KMS-11 (cell line): ENCODE results near the gene SYNPR.

Source experiments
- H2AFZ ChIP-seq: fragments of 200-600 bp; sonication (generic); 2 replicates; pipeline ENCODE4 v1.6.1; 2016; ENCODE audit warnings: antibody characterized with exemption, mixed run types, low read depth
- H3K27ac ChIP-seq: fragments of 200-600 bp; sonication (generic); 2 replicates; pipeline ENCODE4 v1.6.1; 2016; ENCODE audit warnings: mild to moderate bottlenecking, mixed run types
- H3K27me3 ChIP-seq: fragments of 200-600 bp; sonication (generic); 2 replicates; pipeline ENCODE4 v1.6.1; 2017; ENCODE audit warnings: mild to moderate bottlenecking, low read depth, mixed run types, moderate library complexity; ENCODE audit not compliant: insufficient read depth
- H3K36me3 ChIP-seq: fragments of 200-600 bp; sonication (generic); 2 replicates; pipeline ENCODE4 v1.6.1; 2017; ENCODE audit warnings: mild to moderate bottlenecking, mixed run types; ENCODE audit not compliant: insufficient read depth
- H3K4me1 ChIP-seq: fragments of 200-600 bp; sonication (generic); 2 replicates; pipeline ENCODE4 v1.6.1; 2016; ENCODE audit warnings: mild to moderate bottlenecking, low read depth, mixed run types; ENCODE audit not compliant: poor library complexity, severe bottlenecking
- H3K4me2 ChIP-seq: fragments of 200-600 bp; sonication (generic); 2 replicates; pipeline ENCODE4 v1.7.0; 2016; ENCODE audit warnings: mild to moderate bottlenecking, mixed run types
- H3K4me3 ChIP-seq: fragments of 200-600 bp; sonication (generic); IDR thresholded peaks from 2 replicates; pipeline ENCODE4 v1.6.1; 2017; ENCODE audit warnings: low read depth, low read length, mixed read lengths; ENCODE audit not compliant: insufficient read depth
- H3K79me2 ChIP-seq: fragments of 200-600 bp; sonication (generic); 2 replicates; pipeline ENCODE4 v1.6.1; 2016; ENCODE audit warnings: low read depth, mixed run types; ENCODE audit not compliant: insufficient read depth
- H3K9ac ChIP-seq: fragments of 200-600 bp; sonication (generic); 2 replicates; pipeline ENCODE4 v1.6.1; 2016; ENCODE audit warnings: mild to moderate bottlenecking, mixed run types
- H4K20me1 ChIP-seq: fragments of 200-600 bp; sonication (generic); 2 replicates; pipeline ENCODE4 v1.6.1; 2016; ENCODE audit warnings: mild to moderate bottlenecking, mixed run types; ENCODE audit not compliant: insufficient read depth
- CTCF ChIP-seq: fragments of 200-600 bp; sonication (generic); conservative IDR thresholded peaks from 2 replicates; pipeline ENCODE4 v1.6.1; 2017; ENCODE audit warnings: low read depth, mild to moderate bottlenecking, antibody characterized with exemption, low read length, moderate library complexity, mixed read lengths

Gene SYNPR

GRCh38 chr3:63654211-63654610, 376.1 kb downstream of the SYNPR start:
- H3K27me3 ChIP-seq: no peaks in the 10 kb centered on the region
- no peak overlapping the region for H3K4me3 ChIP-seq
- H3K9ac ChIP-seq: no peak overlapping the region
- no peak overlapping the region for H2AFZ ChIP-seq
- no peaks in the 10 kb centered on the region for H4K20me1 ChIP-seq
- no peaks in the 10 kb centered on the region for H3K79me2 ChIP-seq
- H3K27ac ChIP-seq: no peak overlapping the region
- H3K4me1 ChIP-seq: no peaks in the 10 kb centered on the region
- H3K4me2 ChIP-seq: no peak overlapping the region
- no peaks in the 10 kb centered on the region for H3K36me3 ChIP-seq
- TF ChIP-seq CTCF: no peak

GRCh38 chr3:63654931-63655330, 376.8 kb downstream of the SYNPR start:
- H3K27ac ChIP-seq: no peak overlapping the region

GRCh38 chr3:63655519-63655918, 377.4 kb downstream of the SYNPR start:
- H3K79me2 ChIP-seq: no peaks in the 10 kb centered on the region
- no peaks in the 10 kb centered on the region for H3K36me3 ChIP-seq
- TF ChIP-seq CTCF: no peak
- no peak overlapping the region for H3K4me2 ChIP-seq
- H4K20me1 ChIP-seq: no peaks in the 10 kb centered on the region
- H3K27me3 ChIP-seq: no peaks in the 10 kb centered on the region
- H3K27ac ChIP-seq: no peak overlapping the region
- H3K9ac ChIP-seq: no peak overlapping the region
- H3K4me3 ChIP-seq: no peak overlapping the region
- no peak overlapping the region for H2AFZ ChIP-seq
- no peaks in the 10 kb centered on the region for H3K4me1 ChIP-seq

More at GRCh38 chr3:63654931-63655330, 376.8 kb downstream of the SYNPR start:
- Histone ChIP-seq H3K9ac (no peak overlapping the region), H2AFZ (no peak overlapping the region), H3K4me2 (no peak overlapping the region), H3K36me3 (no peaks in the 10 kb centered on the region), H3K4me1 (no peaks in the 10 kb centered on the region), H3K4me3 (no peak overlapping the region), H3K27me3 (no peaks in the 10 kb centered on the region), H4K20me1 (no peaks in the 10 kb centered on the region), H3K79me2 (no peaks in the 10 kb centered on the region)
- no peak for TF ChIP-seq CTCF

- no peak overlapping the region for H2AFZ ChIP-seq
- H3K4me3 ChIP-seq: no peak overlapping the region
- TF ChIP-seq CTCF: no peak
- H3K79me2 ChIP-seq: no peaks in the 10 kb centered on the region
- H3K9ac ChIP-seq: no peak overlapping the region
- H3K27me3 ChIP-seq: no peaks in the 10 kb centered on the region
- H3K4me2 ChIP-seq: no peak overlapping the region
- H3K4me1 ChIP-seq: no peaks in the 10 kb centered on the region
- no peaks in the 10 kb centered on the region for H4K20me1 ChIP-seq
- H3K36me3 ChIP-seq: no peaks in the 10 kb centered on the region
- H3K27ac ChIP-seq: no peak overlapping the region
Measured at GRCh38 chr3:63656786-63657185, 378.7 kb downstream of the SYNPR start.
